Astrocyte of the cerebellum (primary cell): ENCODE data around the gene BRAT1.
"Not testable (repeated sequence)": the region's sequence is repeated elsewhere in the genome, so short reads cannot be mapped to it uniquely, and the experiment has no call there.

Experiments used
- DNase-seq: peaks from one replicate; pipeline ENCODE4 v3.0.0-alpha.2; 2011; ENCODE audit warnings: low read depth
- H3K4me3 ChIP-seq: 2 replicates; pipeline ENCODE4 v1.5.1; 2011; ENCODE audit warnings: mild to moderate bottlenecking, low read depth, low read length, moderate library complexity
- CTCF ChIP-seq: IDR thresholded peaks from 2 replicates; pipeline ENCODE4 v1.5.1; 2012; ENCODE audit warnings: low read length, low read depth, moderate library complexity, mild to moderate bottlenecking; ENCODE audit errors: missing control alignments
- in situ Hi-C: cut with HindIII; loops from 2 replicates; pipeline ENCODE4 v1.10.0; 2017; ENCODE audit warnings: low sequenced_read_pairs

The BRAT1 gene

GRCh38 chr7:2541291-2542010, 13.9 kb downstream of the BRAT1 start:
- no peak for DNase-seq
- TF ChIP-seq CTCF, result no peak
- in situ Hi-C loops, result no loop called here
- no peak overlapping the region for H3K4me3 ChIP-seq

DNA sequence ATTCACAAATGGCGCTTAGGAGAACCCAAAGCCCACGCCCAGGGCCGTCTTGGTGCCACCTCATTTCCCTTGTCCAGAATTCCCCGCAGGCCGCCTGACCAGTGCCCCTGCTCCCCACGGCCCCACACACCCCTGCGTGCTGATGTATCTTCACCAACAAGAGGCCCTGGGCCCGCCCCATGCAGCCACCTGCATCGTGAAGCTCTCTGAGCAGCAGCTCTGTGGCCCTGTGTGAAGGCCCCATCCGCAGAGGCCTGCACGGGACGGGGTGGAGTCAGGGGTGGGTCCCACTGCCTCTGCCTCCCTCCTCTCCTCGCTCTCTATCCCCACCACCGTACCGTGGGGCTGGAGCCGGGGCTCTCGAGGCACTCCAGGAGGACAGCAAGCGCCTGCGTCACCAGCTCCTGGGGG, 14.7 kb downstream of the BRAT1 start:
- in situ Hi-C loops, result no loop called here
- no peak for DNase-seq
- H3K4me3 ChIP-seq, result no peak overlapping the region
- TF ChIP-seq CTCF, result no peak

- DNase-seq, result no peak
- no peak overlapping the region for H3K4me3 ChIP-seq
- in situ Hi-C loops, result no loop called here
- TF ChIP-seq CTCF, result no peak
These were observed 15.2 kb downstream of the BRAT1 start for GRCh38 chr7:2540133-2540532.

- in situ Hi-C loops, result no loop called here
- TF ChIP-seq CTCF, result no peak
- DNase-seq, result no peak
- H3K4me3 ChIP-seq, result no peak overlapping the region
These were observed 16.1 kb downstream of the BRAT1 start for GRCh38 chr7:2539031-2539911.

- TF ChIP-seq CTCF, result no peak
- no peak overlapping the region for H3K4me3 ChIP-seq
- no peak for DNase-seq
- in situ Hi-C loops, result no loop called here
These were observed 17.1 kb downstream of the BRAT1 start for GRCh38 chr7:2537981-2538851.

DNA sequence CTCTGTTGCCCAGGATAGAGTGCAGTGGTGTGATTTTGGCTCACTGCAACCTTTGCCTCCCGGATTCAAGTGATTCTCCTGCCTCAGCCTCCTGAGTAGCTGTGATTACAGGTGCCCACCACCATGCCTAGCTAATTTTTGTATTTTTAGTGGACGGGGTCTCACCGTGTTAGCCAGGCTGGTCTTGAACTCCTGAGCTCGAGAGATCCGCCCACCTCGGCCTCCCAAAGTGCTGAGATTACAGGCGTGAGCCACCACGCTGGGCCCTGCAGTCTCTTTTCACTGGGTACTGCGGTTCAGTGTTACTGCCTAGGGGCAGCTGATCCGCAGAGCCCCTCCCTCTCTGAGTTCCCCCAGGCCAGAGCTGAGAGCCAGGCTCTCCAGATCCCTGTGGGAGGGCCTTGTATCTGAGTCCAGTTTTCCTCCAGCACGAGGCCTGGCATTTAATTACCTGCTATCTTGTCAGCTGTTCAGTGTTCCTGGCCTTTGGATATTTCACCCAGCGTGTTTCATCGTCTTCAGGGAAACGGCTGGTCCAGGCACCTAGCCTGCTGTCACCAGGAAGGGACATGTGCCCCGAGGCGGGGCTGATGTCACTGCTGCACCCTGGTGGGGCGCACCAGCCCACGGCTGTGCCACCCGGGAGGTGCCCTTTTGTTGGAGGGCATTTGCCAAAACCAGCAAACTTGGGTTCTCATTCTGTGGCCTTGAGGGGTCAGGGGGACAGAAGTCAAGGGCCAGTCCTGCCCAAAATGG, 19.3 kb downstream of the BRAT1 start:
- H3K4me3 ChIP-seq, in situ Hi-C loops, DNase-seq: not testable (repeated sequence)

DNA sequence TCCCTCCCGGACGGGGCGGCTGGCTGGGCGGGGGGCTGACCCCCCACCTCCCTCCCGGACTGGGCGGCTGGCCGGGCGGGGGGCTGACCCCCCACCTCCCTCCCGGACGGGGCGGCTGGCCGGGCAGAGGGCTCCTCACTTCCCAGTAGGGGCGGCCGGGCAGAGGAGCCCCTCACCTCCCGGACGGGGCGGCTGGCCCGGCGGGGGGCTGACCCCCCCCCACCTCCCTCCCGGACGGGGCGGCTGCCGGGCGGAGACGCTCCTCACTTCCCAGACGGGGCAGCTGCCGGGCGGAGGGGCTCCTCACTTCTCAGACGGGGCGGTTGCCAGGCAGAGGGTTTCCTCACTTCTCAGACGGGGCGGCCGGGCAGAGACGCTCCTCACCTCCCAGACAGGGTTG, 21.1 kb downstream of the BRAT1 start:
- DNase-seq, in situ Hi-C loops, H3K4me3 ChIP-seq: not testable (repeated sequence)

DNA sequence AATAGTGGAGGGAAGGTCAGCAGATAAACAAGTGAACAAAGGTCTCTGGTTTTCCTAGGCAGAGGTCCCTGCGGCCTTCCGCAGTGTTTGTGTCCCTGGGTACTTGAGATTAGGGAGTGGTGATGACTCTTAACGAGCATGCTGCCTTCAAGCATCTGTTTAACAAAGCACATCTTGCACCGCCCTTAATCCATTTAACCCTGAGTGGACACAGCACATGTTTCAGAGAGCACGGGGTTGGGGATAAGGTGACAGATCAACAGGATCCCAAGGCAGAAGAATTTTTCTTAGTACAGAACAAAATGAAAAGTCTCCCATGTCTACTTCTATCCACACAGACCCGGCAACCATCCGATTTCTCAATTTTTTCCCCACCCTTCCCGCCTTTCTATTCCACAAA, 21.8 kb downstream of the BRAT1 start:
- DNase-seq, in situ Hi-C loops, H3K4me3 ChIP-seq: not testable (repeated sequence)

DNA sequence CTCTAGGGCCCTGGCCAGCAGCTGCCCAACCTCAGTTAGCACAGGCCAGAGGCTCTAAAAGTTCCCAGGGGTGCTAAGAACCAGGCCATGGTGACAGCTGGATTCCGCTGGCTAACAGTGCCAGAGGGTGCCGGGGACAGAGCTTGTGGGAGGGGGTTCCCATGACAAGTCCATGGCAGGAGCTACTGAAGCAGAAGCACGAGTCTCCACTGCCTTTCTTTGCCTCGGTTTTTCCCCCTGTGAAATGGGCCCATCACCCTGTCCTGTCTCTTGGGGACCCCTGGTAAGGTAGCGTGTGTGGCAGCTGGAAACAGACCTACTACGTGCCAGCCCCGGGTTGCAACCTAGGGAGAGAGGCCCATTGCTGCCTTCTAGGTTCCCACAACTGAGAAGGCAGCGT, 22.5 kb downstream of the BRAT1 start:
- DNase-seq, H3K4me3 ChIP-seq, in situ Hi-C loops: not testable (repeated sequence)

GRCh38 chr7:2532199-2532772, 23.0 kb downstream of the BRAT1 start:
- H3K4me3 ChIP-seq, in situ Hi-C loops, DNase-seq: not testable (repeated sequence)
